ENCODE data around the gene CENPS.
"Not testable (repeated sequence)": the region's sequence is repeated elsewhere in the genome, so short reads cannot be mapped to it uniquely, and the experiment has no call there.

Gene CENPS

DNA sequence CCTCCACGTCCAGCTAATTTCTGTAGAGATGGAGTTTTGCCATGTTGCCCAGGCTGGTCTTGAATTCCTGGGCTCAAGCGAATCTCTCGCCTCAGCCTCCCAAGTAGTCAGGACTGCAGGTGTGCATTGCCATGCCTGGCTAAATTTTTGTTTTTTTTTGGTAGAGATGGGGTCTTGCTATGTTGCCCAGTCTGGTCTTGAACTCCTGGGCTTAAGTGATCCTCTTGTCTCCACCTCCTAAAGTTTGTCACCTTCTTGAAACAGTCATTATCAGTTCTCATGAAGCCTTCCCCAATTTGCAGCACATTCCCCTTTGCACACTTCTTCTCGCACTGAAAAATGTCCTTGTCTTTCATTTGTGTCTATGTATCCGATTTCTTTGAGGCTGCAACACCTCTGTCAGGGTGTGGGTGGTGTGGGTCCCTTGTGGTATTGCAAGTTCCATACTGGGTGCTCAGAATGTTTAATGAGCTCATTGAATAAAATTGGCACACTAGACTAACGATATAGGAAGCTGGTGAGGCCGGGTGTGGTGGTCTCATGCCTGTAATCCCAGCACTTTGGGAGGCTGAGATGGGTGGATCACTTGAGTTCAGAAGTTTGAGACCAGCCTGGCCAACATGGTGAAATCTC lies 16.7 kb downstream of the CENPS start:
- Mint-ChIP-seq H3K36me3 (ENCODE audit: insufficient read depth) (no peaks in the 10 kb centered on the region), H3K4me1 (no peaks in the 10 kb centered on the region), H3K4me3 (no peak overlapping the region), H3K9me3 (no peaks in the 10 kb centered on the region), H3K27me3 (no peaks in the 10 kb centered on the region), H3K27ac (ENCODE audit: low read depth) (no peak overlapping the region)
- ATAC-seq (replicated peaks; ENCODE audit: extremely low read depth, poor library complexity, severe bottlenecking) (no peak), DNase-seq (ENCODE audit: low spot score in 2 of 2) (no peak)

DNA sequence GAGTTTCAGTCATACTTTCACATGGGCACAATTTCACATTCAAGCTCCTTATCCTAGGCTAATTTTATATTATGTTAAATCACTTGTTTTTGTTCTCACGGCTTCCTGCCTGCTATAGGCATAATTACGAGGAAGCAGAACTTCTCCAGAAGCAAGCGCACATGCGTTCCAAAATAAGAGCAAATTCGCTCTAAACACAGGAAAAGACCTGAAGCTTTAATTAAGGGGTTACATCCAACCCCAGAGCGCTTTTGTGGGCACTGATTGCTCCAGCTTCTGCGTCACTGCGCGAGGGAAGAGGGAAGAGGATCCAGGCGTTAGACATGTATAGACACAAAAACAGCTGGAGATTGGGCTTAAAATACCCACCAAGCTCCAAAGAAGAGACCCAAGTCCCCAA lies 19.5 kb downstream of the CENPS start, which contains the start of gene CORT:
TSS of gene CORT (plus strand) at position 281 of the 400 bp plus-strand sequence. CDS start 193 bp downstream, outside the sequence.
- DNase-seq (ENCODE audit: low spot score in 2 of 2): no peak
- Mint-ChIP-seq H3K27me3 (no peaks in the 10 kb centered on the region), H3K4me1 (no peaks in the 10 kb centered on the region), H3K27ac (ENCODE audit: low read depth) (no peak within 1 kb of the TSS), H3K36me3 (ENCODE audit: insufficient read depth) (no peaks in the 10 kb centered on the region), H3K4me3 (no peak within 1 kb of the TSS), H3K9me3 (no peaks in the 10 kb centered on the region)
- ATAC-seq (replicated peaks; ENCODE audit: extremely low read depth, poor library complexity, severe bottlenecking): no peak

DNA sequence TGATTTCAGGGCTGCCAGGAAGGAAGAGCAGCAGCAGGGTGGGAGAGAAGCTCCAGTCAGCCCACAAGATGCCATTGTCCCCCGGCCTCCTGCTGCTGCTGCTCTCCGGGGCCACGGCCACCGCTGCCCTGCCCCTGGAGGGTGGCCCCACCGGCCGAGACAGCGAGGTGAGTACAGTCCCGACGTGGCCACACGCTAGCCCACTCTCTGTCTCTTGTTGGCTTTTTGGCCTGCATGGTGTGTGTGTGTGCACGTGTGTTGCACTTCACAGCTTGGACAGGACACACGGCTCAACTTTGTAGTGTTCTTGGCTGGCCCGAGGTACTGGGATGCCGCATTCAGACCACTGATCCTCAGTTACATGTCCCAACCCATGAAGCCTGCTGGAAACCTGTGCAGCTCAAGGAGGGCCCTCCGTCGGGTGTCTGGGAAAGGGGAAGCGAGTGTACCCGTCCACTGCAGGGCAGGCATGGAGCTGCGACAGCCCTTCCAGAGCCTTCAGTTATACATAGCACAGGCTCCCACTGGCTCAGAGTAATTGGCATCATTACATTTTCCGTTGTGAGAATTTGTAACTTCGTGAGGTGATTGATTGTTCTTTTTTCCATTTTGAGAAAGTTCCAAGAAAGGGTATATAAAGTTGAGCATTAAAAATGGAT lies 20.1 kb downstream of the CENPS start:
- no peaks in the 10 kb centered on the region for H3K4me1 Mint-ChIP-seq
- H3K27ac Mint-ChIP-seq (ENCODE audit: low read depth): no peak overlapping the region
- H3K4me3 Mint-ChIP-seq: no peak overlapping the region
- no peaks in the 10 kb centered on the region for H3K9me3 Mint-ChIP-seq
- H3K27me3 Mint-ChIP-seq: no peaks in the 10 kb centered on the region
- DNase-seq (ENCODE audit: low spot score in 2 of 2): no peak
- H3K36me3 Mint-ChIP-seq (ENCODE audit: insufficient read depth): no peaks in the 10 kb centered on the region
- no peak for ATAC-seq (replicated peaks; ENCODE audit: extremely low read depth, poor library complexity, severe bottlenecking)

DNA sequence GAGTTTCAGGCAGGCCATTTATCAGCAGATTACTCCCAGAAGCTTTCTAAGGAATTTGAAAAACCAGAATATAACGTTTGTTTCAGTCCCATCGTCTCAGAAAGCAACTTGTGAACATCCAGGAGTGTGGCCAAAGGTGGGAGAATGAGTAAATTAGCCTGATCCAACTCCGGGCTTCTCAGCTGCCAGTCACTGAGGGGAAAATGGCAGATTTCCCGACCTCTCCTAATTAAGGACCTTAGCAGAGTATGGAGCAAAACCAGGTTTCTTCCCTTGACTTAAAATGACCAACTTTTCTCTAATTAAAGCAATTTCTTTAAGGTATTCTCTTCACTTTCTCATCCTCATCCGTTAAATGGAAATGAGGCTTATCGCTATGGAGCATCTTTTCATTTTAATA lies 20.6 kb downstream of the CENPS start:
- DNase-seq (ENCODE audit: low spot score in 2 of 2) (no peak), ATAC-seq (replicated peaks; ENCODE audit: extremely low read depth, poor library complexity, severe bottlenecking) (no peak)
- Mint-ChIP-seq H3K27me3 (no peaks in the 10 kb centered on the region), H3K27ac (ENCODE audit: low read depth) (no peak overlapping the region), H3K9me3 (no peaks in the 10 kb centered on the region), H3K36me3 (ENCODE audit: insufficient read depth) (no peaks in the 10 kb centered on the region), H3K4me3 (no peak overlapping the region), H3K4me1 (no peaks in the 10 kb centered on the region)

DNA sequence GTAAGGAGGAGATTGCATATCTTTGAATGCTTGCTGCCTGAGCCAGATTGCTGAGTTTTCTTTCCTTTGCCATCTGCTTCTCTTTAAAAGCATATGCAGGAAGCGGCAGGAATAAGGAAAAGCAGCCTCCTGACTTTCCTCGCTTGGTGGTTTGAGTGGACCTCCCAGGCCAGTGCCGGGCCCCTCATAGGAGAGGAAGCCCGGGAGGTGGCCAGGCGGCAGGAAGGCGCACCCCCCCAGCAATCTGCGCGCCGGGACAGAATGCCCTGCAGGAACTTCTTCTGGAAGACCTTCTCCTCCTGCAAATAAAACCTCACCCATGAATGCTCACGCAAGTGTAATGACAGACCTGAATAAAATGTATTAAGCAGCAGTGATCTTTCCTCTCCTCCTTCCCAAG lies 21.1 kb downstream of the CENPS start:
- Mint-ChIP-seq H3K27ac (ENCODE audit: low read depth) (no peak overlapping the region), H3K4me3 (no peak overlapping the region), H3K4me1 (no peaks in the 10 kb centered on the region), H3K9me3 (no peaks in the 10 kb centered on the region), H3K36me3 (ENCODE audit: insufficient read depth) (no peaks in the 10 kb centered on the region), H3K27me3 (no peaks in the 10 kb centered on the region)
- no peak for DNase-seq (ENCODE audit: low spot score in 2 of 2)
- ATAC-seq (replicated peaks; ENCODE audit: extremely low read depth, poor library complexity, severe bottlenecking): no peak

DNA sequence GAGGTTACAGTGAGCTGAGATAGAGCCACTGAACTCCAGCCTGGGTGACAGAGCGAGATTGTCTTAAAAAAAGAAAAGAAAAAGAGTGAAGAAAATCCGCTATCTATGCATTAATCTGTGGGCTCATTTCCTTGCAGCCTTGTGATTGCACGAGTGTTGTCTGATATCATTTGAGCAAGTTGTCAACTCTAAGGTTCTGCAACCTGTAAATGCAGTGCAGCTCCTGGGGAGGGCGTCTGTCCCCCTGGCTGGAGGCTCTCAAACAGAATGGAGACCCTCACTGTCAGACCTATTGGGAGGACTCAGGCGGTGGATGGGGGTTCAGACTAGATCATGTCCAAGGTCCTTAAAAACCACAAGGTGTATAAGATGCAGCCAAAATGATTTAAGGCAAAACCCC lies 25.8 kb downstream of the CENPS start:
- DNase-seq (ENCODE audit: low spot score in 2 of 2): no peak
- H3K27me3 Mint-ChIP-seq: no peaks in the 10 kb centered on the region
- H3K36me3 Mint-ChIP-seq (ENCODE audit: insufficient read depth): peaks cover 8% of the 10 kb centered on the region
- ATAC-seq (replicated peaks; ENCODE audit: extremely low read depth, poor library complexity, severe bottlenecking): no peak
- H3K9me3 Mint-ChIP-seq: no peaks in the 10 kb centered on the region
- no peak overlapping the region for H3K4me3 Mint-ChIP-seq
- H3K4me1 Mint-ChIP-seq: no peaks in the 10 kb centered on the region
- no peak overlapping the region for H3K27ac Mint-ChIP-seq (ENCODE audit: low read depth)

DNA sequence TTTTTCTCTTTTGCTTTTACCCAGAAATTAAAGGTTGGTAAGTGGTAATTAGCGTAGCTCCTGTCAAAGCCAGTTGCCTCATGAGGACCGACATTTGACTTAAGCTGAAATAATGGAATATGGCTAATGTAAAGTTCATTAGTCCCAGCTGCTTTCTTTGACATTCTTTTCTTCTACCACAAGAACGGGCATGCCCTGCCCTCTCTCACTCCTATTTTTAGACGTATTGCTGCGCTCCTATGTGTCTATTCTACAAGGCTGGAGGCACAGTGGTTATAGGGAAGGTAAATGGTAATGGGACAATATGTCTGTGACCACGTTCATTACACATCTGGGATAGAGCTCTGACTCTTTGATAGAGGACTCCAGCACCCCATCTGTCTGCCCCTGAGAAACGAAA lies 26.4 kb downstream of the CENPS start:
- no peak for ATAC-seq (replicated peaks; ENCODE audit: extremely low read depth, poor library complexity, severe bottlenecking)
- no peak overlapping the region for H3K27ac Mint-ChIP-seq (ENCODE audit: low read depth)
- H3K4me1 Mint-ChIP-seq: no peaks in the 10 kb centered on the region
- no peaks in the 10 kb centered on the region for H3K27me3 Mint-ChIP-seq
- H3K9me3 Mint-ChIP-seq: no peaks in the 10 kb centered on the region
- H3K4me3 Mint-ChIP-seq: no peak overlapping the region
- peaks cover 14% of the 10 kb centered on the region for H3K36me3 Mint-ChIP-seq (ENCODE audit: insufficient read depth)
- DNase-seq (ENCODE audit: low spot score in 2 of 2): no peak

DNA sequence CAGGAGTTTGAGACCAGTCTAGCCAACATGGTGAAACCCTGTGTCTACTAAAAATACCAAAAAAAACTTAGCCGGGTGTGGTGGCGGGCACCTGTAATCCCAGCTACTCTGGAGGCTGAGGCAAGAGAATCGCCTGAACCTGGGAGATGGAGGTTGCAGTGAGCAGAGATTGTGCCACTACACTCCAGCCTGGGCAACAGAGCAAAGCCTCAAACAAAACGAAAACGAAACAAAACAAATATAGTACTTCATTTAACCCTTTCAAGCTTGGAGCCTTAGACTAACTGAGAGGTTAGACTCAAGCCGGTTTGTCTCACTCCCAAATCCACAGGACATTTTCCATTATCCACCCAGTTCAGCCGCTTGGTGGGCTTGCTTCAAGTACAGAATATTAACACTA lies 27.2 kb downstream of the CENPS start:
- H3K4me1 Mint-ChIP-seq; DNase-seq (ENCODE audit: low spot score in 2 of 2); H3K9me3 Mint-ChIP-seq; ATAC-seq (replicated peaks; ENCODE audit: extremely low read depth, poor library complexity, severe bottlenecking); H3K27me3 Mint-ChIP-seq; H3K27ac Mint-ChIP-seq (ENCODE audit: low read depth); H3K4me3 Mint-ChIP-seq: not testable (repeated sequence)
- peaks cover 16% of the 10 kb centered on the region for H3K36me3 Mint-ChIP-seq (ENCODE audit: insufficient read depth)

DNA sequence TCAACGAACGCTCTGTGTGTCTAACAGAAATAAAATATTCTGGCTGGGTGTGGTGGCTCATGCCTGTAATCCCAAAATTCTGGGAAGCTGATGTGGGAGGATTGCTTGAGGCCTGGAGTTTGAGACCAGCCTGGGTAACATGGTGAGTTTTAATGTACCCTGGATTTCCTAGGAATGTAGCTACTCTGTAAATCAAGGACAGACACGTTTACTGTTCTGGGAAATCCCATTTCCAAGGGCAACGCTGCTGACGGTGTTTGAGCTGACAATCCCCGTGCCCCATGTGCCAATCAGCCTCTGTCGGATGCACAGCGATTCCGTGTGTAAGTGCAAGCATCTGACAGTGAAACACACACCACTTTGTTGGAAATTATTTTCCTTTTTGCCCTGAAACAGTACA lies 27.6 kb downstream of the CENPS start:
- no peaks in the 10 kb centered on the region for H3K27me3 Mint-ChIP-seq
- H3K9me3 Mint-ChIP-seq: no peaks in the 10 kb centered on the region
- H3K36me3 Mint-ChIP-seq (ENCODE audit: insufficient read depth): peaks cover 19% of the 10 kb centered on the region
- H3K4me1 Mint-ChIP-seq: no peaks in the 10 kb centered on the region
- no peak for ATAC-seq (replicated peaks; ENCODE audit: extremely low read depth, poor library complexity, severe bottlenecking)
- no peak overlapping the region for H3K27ac Mint-ChIP-seq (ENCODE audit: low read depth)
- no peak for DNase-seq (ENCODE audit: low spot score in 2 of 2)
- no peak overlapping the region for H3K4me3 Mint-ChIP-seq

DNA sequence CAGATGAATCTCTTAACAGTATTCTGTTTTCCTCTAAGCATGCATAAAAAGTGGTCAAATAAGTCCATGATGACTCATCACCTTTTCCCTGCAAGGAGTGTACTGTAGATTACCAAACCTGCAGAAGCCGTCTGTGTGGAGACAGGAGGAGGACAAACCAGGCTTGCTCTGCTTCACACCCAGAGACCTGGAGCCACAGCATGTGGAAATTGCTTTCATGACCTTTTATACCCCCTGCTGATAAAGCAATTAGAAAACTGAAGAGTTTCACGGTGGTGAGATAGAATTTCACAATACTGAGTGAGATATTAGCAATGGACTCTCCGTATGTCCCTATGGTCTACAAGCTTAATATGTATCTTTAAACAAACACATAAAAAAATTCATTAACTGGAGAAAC lies 29.0 kb downstream of the CENPS start:
- Mint-ChIP-seq H3K4me3 (no peak overlapping the region), H3K36me3 (ENCODE audit: insufficient read depth) (peaks cover 25% of the 10 kb centered on the region), H3K27ac (ENCODE audit: low read depth) (no peak overlapping the region), H3K4me1 (no peaks in the 10 kb centered on the region), H3K9me3 (no peaks in the 10 kb centered on the region), H3K27me3 (no peaks in the 10 kb centered on the region)
- ATAC-seq (replicated peaks; ENCODE audit: extremely low read depth, poor library complexity, severe bottlenecking) (no peak), DNase-seq (ENCODE audit: low spot score in 2 of 2) (no peak)

DNA sequence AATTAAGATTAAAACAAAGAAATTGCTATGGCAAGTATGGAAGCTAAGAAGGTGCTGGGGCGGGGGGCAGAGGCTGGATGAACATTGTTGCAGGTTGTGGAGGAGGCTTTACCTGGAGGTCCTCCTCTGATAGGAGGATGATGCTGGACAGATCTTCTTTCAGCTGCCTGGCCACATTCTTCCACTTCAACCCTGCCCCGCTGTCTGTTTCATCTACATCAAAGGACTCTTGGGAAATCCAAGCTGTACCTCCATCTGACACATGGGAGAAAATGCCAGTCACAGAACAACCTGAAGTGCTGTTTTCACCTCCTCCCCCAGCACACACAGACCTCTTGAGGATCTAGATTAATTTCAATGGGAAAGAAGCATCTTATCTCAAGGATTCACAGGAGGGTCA lies 36.8 kb downstream of the CENPS start:
- Mint-ChIP-seq H3K9me3 (no peaks in the 10 kb centered on the region), H3K27me3 (no peaks in the 10 kb centered on the region), H3K27ac (ENCODE audit: low read depth) (no peak overlapping the region), H3K36me3 (ENCODE audit: insufficient read depth) (peaks cover 43% of the 10 kb centered on the region), H3K4me3 (no peak overlapping the region), H3K4me1 (peaks cover 9% of the 10 kb centered on the region)
- DNase-seq (ENCODE audit: low spot score in 2 of 2): no peak
- ATAC-seq (replicated peaks; ENCODE audit: extremely low read depth, poor library complexity, severe bottlenecking): no peak

DNA sequence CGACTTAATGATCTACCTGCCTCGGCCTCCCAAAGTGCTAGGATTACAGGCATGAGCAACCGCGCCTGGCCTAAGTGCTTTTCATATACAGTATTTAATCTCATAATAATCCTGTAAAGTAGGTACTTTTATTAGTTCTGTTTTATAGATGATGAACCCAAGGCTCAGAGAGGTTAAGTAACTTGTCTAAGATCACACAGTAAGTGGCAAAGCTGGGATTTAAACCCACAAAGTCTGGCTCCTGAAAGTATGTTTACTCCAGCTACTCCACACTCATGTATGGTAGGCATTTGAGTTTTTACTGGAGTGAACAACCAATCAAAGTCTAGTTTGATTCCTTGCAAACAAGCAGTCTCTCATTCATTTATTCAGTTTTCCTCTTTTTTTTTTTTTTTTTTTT lies 39.8 kb downstream of the CENPS start:
- Mint-ChIP-seq H3K36me3 (ENCODE audit: insufficient read depth) (peaks cover 35% of the 10 kb centered on the region), H3K4me1 (peaks cover 27% of the 10 kb centered on the region), H3K4me3 (no peak overlapping the region), H3K27ac (ENCODE audit: low read depth) (no peak overlapping the region), H3K27me3 (no peaks in the 10 kb centered on the region), H3K9me3 (no peaks in the 10 kb centered on the region)
- DNase-seq (ENCODE audit: low spot score in 2 of 2) (no peak), ATAC-seq (replicated peaks; ENCODE audit: extremely low read depth, poor library complexity, severe bottlenecking) (no peak)

DNA sequence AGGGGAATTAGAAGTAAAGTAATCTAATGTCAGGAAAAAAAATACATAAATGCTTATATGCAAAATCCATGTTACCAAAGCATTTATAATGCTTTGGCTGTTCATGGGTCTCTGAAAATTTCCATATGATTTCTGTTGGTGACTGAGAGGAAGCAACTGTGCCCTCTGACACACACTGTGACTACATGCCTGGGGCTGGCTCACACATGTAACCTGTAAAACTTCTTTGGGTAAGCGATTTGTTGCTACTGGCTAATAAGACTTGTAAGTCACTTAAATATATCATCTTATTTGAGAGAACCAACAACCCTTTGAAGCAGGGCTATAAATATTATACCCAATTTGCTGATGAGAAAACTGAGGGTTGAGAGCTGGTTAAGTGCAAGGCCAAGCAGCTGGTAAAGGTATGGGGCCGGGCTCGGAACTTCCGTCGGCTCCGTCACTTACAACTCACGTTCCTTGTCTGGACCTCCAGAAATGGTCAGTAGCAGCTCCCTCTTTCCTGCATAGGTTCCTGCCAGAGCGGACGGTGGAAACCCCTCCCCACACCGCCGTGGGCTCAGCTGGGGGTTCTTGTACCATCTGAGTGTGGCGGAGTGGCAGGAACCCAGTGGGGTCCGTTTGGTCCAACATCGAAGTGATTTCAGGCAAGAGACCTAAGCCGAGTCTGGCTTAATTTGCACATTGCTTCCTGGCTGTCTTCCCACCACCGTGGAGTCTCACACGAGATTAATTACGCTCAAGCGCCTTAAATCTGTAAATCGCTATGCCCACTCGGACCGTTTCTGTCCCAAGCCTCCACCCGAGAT lies 41.4 kb downstream of the CENPS start:
- peaks cover 28% of the 10 kb centered on the region for H3K36me3 Mint-ChIP-seq (ENCODE audit: insufficient read depth)
- peak overlapping the region; percentile 97 for H3K4me3 Mint-ChIP-seq
- no peaks in the 10 kb centered on the region for H3K27me3 Mint-ChIP-seq
- ATAC-seq (replicated peaks; ENCODE audit: extremely low read depth, poor library complexity, severe bottlenecking): peak; percentile 9
- no peak for DNase-seq (ENCODE audit: low spot score in 2 of 2)
- no peaks in the 10 kb centered on the region for H3K9me3 Mint-ChIP-seq
- peaks cover 38% of the 10 kb centered on the region for H3K4me1 Mint-ChIP-seq
- peak overlapping the region; percentile 87 for H3K27ac Mint-ChIP-seq (ENCODE audit: low read depth)
